ENCODE measurements around the gene GTPBP6. TPM values are rescaled to one million over a fixed set of nuclear protein-coding genes. Genes with fewer than 3 reads are reported as not detected.

Gene GTPBP6
- total RNA-seq, 3 donors from 2014 or later (not counting 1 experiment from before 2014, with no cell fraction given), result 46.9 to 62.8 (median 49.8) TPM

DNA sequence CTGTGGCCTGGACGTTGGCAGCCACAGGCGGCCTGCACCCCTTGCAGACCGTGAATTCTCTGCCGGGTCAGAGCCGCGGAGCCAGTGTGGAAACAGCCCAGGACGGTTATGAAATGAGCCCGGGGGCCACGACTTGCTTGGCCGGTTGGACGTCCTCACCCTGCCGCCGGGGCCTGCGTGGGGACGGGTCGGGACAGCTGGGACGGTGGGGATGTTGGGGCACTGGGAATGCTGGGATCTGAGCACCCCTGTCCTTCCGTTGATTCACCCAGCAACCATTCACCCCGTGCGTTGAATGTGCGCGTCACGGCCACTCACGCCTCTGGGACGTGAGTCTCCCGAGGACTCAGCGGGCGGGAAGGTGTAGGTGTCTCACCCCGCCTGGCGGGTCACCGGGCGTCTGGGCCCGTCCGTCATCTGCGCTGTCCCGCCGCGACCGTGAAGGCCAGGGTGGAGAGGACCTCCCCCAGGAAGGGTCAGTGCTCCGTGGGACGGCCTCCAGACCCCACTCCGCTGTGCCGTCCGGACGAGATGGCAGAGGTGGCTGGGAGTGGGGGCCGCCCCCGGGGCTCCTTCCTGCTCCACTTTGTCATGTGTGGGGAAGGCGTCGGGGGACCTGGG is 41.9 kb downstream of the GTPBP6 start:
- Histone ChIP-seq H3K36me3 (ENCODE audit: control insufficient read depth, insufficient read depth, low read length) (no peaks in the 10 kb centered on the region), H3K4me1 (ENCODE audit: control insufficient read depth, insufficient read depth, low read length) (peaks cover 25% of the 10 kb centered on the region), H3K4me3 (ENCODE audit: low read length) (peak overlapping the region; percentile 70), H3K27me3 (ENCODE audit: control insufficient read depth, insufficient read depth, low read length) (no peaks in the 10 kb centered on the region), H3K27ac (ENCODE audit: low read length) (no peak overlapping the region), H3K9me3 (ENCODE audit: control insufficient read depth, insufficient read depth, low read length) (no peaks in the 10 kb centered on the region)
- no peaks in the 10 kb centered on the region for H3K27me3 Mint-ChIP-seq (ENCODE audit: low read depth in 2 of 2)
- H3K27ac Mint-ChIP-seq, result peak overlapping the region in 1 of 2 donors; percentile 83
- under 1% methylated on average over 49 of the region's 49 CpGs for WGBS (ENCODE audit: insufficient coverage)
- no peaks in the 10 kb centered on the region for H3K36me3 Mint-ChIP-seq
- intact Hi-C loops (cut with micrococcal nuclease), result no loop called here
- TF ChIP-seq, protein P1, sequence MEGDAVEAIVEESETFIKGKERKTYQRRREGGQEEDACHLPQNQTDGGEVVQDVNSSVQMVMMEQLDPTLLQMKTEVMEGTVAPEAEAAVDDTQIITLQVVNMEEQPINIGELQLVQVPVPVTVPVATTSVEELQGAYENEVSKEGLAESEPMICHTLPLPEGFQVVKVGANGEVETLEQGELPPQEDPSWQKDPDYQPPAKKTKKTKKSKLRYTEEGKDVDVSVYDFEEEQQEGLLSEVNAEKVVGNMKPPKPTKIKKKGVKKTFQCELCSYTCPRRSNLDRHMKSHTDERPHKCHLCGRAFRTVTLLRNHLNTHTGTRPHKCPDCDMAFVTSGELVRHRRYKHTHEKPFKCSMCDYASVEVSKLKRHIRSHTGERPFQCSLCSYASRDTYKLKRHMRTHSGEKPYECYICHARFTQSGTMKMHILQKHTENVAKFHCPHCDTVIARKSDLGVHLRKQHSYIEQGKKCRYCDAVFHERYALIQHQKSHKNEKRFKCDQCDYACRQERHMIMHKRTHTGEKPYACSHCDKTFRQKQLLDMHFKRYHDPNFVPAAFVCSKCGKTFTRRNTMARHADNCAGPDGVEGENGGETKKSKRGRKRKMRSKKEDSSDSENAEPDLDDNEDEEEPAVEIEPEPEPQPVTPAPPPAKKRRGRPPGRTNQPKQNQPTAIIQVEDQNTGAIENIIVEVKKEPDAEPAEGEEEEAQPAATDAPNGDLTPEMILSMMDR (IDR thresholded peaks at IDR 0.05), result no peak
- peaks cover 0 to 41% of the 10 kb centered on the region in 2 donors for H3K4me1 Mint-ChIP-seq
- ATAC-seq (peak; percentile 51 to 71 (median 61)), DNase-seq (peak; percentile 33 to 41)
- H3K4me3 Mint-ChIP-seq, result peak overlapping the region; percentile 80
- H3K9me3 Mint-ChIP-seq, result no peaks in the 10 kb centered on the region

DNA sequence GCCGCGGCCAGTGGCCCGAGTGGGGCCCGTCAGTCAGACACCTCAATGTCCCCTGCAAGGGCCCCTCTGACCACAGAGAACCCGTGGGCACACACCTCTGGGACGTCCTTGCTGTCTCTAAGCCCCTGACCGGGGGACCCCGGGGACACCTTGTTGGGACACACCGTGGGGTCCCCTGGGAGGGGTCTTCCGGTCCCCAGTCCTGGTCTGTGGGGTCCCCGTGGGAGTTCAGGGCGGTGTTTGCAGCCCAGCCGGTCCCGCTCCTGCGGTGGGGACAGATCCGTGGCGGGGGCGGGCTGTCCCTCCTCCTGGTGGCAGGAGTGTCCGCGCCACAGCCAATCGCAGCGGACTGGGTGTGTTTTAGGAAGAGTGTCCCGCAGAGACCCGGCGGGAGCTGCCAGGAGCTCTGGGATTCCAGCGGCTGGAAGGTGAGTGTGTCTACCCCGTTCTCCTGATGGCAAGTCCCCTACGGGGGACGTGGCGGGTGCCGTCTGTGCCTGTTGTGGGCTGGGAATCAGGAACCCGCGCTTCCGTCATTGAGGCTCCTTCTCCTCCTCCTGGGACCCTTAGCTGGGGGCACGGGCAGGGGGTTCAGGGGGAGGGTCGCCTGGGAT is 42.5 kb downstream of the GTPBP6 start:
- DNase-seq (peak; percentile 54 to 60), ATAC-seq (peak; percentile 72 to 89 (median 88))
- Mint-ChIP-seq H3K36me3 (no peaks in the 10 kb centered on the region), H3K27ac (peak overlapping the region in 1 of 2 donors; percentile 83), H3K27me3 (ENCODE audit: low read depth in 2 of 2) (no peaks in the 10 kb centered on the region), H3K9me3 (no peaks in the 10 kb centered on the region), H3K4me3 (peak overlapping the region; percentile 80), H3K4me1 (peaks cover 0 to 41% of the 10 kb centered on the region in 2 donors)
- intact Hi-C loops (cut with micrococcal nuclease), result no loop called here
- Histone ChIP-seq H3K36me3 (ENCODE audit: control insufficient read depth, insufficient read depth, low read length) (no peaks in the 10 kb centered on the region), H3K4me3 (ENCODE audit: low read length) (peak overlapping the region; percentile 70), H3K4me1 (ENCODE audit: control insufficient read depth, insufficient read depth, low read length) (peaks cover 25% of the 10 kb centered on the region), H3K9me3 (ENCODE audit: control insufficient read depth, insufficient read depth, low read length) (no peaks in the 10 kb centered on the region), H3K27me3 (ENCODE audit: control insufficient read depth, insufficient read depth, low read length) (no peaks in the 10 kb centered on the region), H3K27ac (ENCODE audit: low read length) (no peak overlapping the region)
- under 1% methylated on average over 36 of the region's 36 CpGs for WGBS (ENCODE audit: insufficient coverage)
- TF ChIP-seq, protein P1 (IDR thresholded peaks at IDR 0.05), result no peak

DNA sequence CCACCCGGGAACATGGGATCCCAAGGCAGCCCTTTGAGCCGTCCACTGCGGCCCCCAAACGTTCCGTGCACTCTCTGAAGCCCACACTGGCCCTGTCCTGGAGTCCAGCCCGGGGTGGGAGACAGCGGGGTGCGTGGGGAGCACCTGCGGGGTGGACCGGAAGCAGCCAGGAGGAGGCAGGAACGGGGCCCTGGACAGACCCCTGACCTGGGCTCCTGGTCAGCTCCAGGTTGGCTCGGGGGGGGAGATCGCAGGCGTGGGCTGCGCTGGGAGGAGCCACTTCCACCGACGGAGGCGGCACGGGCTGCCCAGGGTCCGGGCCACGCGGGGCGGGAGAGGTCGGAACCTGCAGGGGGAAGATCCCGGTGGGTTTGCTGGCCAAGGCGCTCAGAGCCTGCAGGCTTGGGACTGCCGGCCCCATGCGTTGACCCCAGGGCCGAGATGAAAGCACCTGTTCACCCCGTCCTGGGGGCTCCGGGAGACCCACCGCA is 43.1 kb downstream of the GTPBP6 start:
- H3K4me3 Mint-ChIP-seq, result peak overlapping the region; percentile 84
- Histone ChIP-seq H3K4me1 (ENCODE audit: control insufficient read depth, insufficient read depth, low read length) (peaks cover 25% of the 10 kb centered on the region), H3K36me3 (ENCODE audit: control insufficient read depth, insufficient read depth, low read length) (no peaks in the 10 kb centered on the region), H3K9me3 (ENCODE audit: control insufficient read depth, insufficient read depth, low read length) (no peaks in the 10 kb centered on the region), H3K27me3 (ENCODE audit: control insufficient read depth, insufficient read depth, low read length) (no peaks in the 10 kb centered on the region), H3K4me3 (ENCODE audit: low read length) (peak overlapping the region; percentile 70), H3K27ac (ENCODE audit: low read length) (peak overlapping the region; percentile 40)
- DNase-seq (no peak), ATAC-seq (peak; percentile 23 to 30 (median 25))
- H3K27me3 Mint-ChIP-seq (ENCODE audit: low read depth in 2 of 2), result no peaks in the 10 kb centered on the region
- H3K36me3 Mint-ChIP-seq, result no peaks in the 10 kb centered on the region
- peaks cover 0 to 41% of the 10 kb centered on the region in 2 donors for H3K4me1 Mint-ChIP-seq
- intact Hi-C loops (cut with micrococcal nuclease), result no loop called here
- WGBS (ENCODE audit: insufficient coverage), result 14% methylated on average over 32 of the region's 32 CpGs
- H3K9me3 Mint-ChIP-seq, result no peaks in the 10 kb centered on the region
- H3K27ac Mint-ChIP-seq, result peak overlapping the region in 1 of 2 donors; percentile 83
- TF ChIP-seq, protein P1 (IDR thresholded peaks at IDR 0.05), result no peak
